Neural cell (in vitro differentiated cells): ENCODE results near the gene CDC45. TPM values are rescaled to one million over a fixed set of nuclear protein-coding genes. Genes with fewer than 3 reads are reported as not detected.

Source experiments
- H2AFZ ChIP-seq: fragments of 200-600, 300-800 bp; sonication (generic), shearing (Covaris generic); 2 replicates; pipeline ENCODE4 v1.6.0; 2014; ENCODE audit warnings: low read depth, mild to moderate bottlenecking, antibody characterized with exemption, low read length, moderate library complexity
- H3F3A ChIP-seq: fragments of 200-600 bp; shearing (Covaris generic); 2 replicates; pipeline ENCODE4 v1.6.1; 2016; ENCODE audit warnings: mild to moderate bottlenecking, moderate library complexity, mixed read lengths, antibody characterized with exemption, low read length; ENCODE audit not compliant: insufficient read depth, poor library complexity, severe bottlenecking
- H3K27ac ChIP-seq: fragments of 200-600, 300-800 bp; sonication (generic), shearing (Covaris generic); 2 replicates; pipeline ENCODE4 v1.5.1; 2014; ENCODE audit warnings: mild to moderate bottlenecking, low read length, moderate library complexity
- H3K27me3 ChIP-seq: fragments of 300-800, 200-600 bp; sonication (generic), shearing (Covaris generic); 2 replicates; pipeline ENCODE4 v1.6.0; 2014; ENCODE audit warnings: mild to moderate bottlenecking, low read depth, low read length, moderate library complexity; ENCODE audit not compliant: insufficient read depth
- H3K36me3 ChIP-seq: fragments of 300-800, 200-600 bp; sonication (generic), shearing (Covaris generic); 2 replicates; pipeline ENCODE4 v1.5.1; 2014; ENCODE audit warnings: mild to moderate bottlenecking, antibody characterized with exemption, low read length, moderate library complexity; ENCODE audit not compliant: insufficient read depth
- H3K4me2 ChIP-seq: fragments of 300-800, 200-600 bp; sonication (generic), shearing (Covaris generic); 2 replicates; pipeline ENCODE4 v1.6.0; 2014; ENCODE audit warnings: mild to moderate bottlenecking, low read length
- H3K4me3 ChIP-seq: fragments of 300-800, 200-600 bp; sonication (generic), shearing (Covaris generic); 2 replicates; pipeline ENCODE4 v1.5.1; 2014; ENCODE audit warnings: mild to moderate bottlenecking, low read length, moderate library complexity
- H3K79me2 ChIP-seq: fragments of 200-600 bp; shearing (Covaris generic); replicated peaks from 2 replicates; pipeline ENCODE4 v1.6.0; 2014; ENCODE audit warnings: mild to moderate bottlenecking, low read length, moderate library complexity; ENCODE audit not compliant: insufficient read depth
- H3K9ac ChIP-seq: fragments of 300-800, 200-600 bp; sonication (generic), shearing (Covaris generic); 2 replicates; pipeline ENCODE4 v1.6.1; 2016; ENCODE audit warnings: mild to moderate bottlenecking, low read length, mixed read lengths
- H3K9me2 ChIP-seq: fragments of 200-600 bp; shearing (Covaris generic); 2 replicates; pipeline ENCODE4 v1.6.1; 2016; ENCODE audit warnings: mild to moderate bottlenecking, low read length, mixed read lengths; ENCODE audit not compliant: insufficient read depth
- H3K9me3 ChIP-seq: fragments of 200-600, 300-800 bp; sonication (generic), shearing (Covaris generic); 2 replicates; pipeline ENCODE4 v1.6.1; 2016; ENCODE audit warnings: mild to moderate bottlenecking, mixed run types, low read length, moderate library complexity, mixed read lengths
- H4K20me1 ChIP-seq: fragments of 200-600 bp; shearing (Covaris generic); 2 replicates; pipeline ENCODE4 v1.6.1; 2016; ENCODE audit warnings: mild to moderate bottlenecking, mixed run types; ENCODE audit not compliant: insufficient read depth
- EP300 ChIP-seq: fragments of 450-650 bp; conservative IDR thresholded peaks from 2 replicates; pipeline ENCODE4 v1.6.1; 2014; ENCODE audit warnings: antibody characterized with exemption, mild to moderate bottlenecking, moderate library complexity; ENCODE audit not compliant: poor library complexity, severe bottlenecking
- EZH2 ChIP-seq: fragments of 200-600, 300-800 bp; shearing (Covaris generic), sonication (generic); IDR thresholded peaks from 2 replicates; pipeline ENCODE4 v1.6.1; 2014; ENCODE audit warnings: antibody characterized with exemption, low read length, borderline replicate concordance, mild to moderate bottlenecking; ENCODE audit not compliant: insufficient read depth, poor library complexity, severe bottlenecking
- MXI1 ChIP-seq: fragments of 450-650 bp; conservative IDR thresholded peaks from 2 replicates; pipeline ENCODE4 v1.6.1; 2014; ENCODE audit warnings: antibody characterized with exemption, mild to moderate bottlenecking; ENCODE audit not compliant: poor library complexity, severe bottlenecking
- POLR2AphosphoS5 ChIP-seq: IDR thresholded peaks from 2 replicates; pipeline ENCODE4 v1.6.1; 2012
- RAD21 ChIP-seq: fragments of 450-650 bp; conservative IDR thresholded peaks from 2 replicates; pipeline ENCODE4 v1.6.1; 2014; ENCODE audit warnings: antibody characterized with exemption, mild to moderate bottlenecking, moderate library complexity
- SMC3 ChIP-seq: fragments of 450-650 bp; conservative IDR thresholded peaks from 2 replicates; pipeline ENCODE4 v1.6.1; 2014; ENCODE audit warnings: antibody characterized with exemption, mild to moderate bottlenecking, moderate library complexity; ENCODE audit not compliant: poor library complexity
- TAF1 ChIP-seq: IDR thresholded peaks from 2 replicates; pipeline ENCODE4 v1.6.1; 2012; ENCODE audit warnings: low read depth
- polyA plus RNA-seq: library from polyadenylated mRNA; depleted of rRNA; stranded (reverse); fragments of >200 nt; gene quantifications from 2 replicates; pipeline ENCODE4 v1.2.3, GENCODE V29; 2014
- TF ChIP-seq, protein P1 (sequence below): fragments of 450-650 bp; IDR thresholded peaks from 2 replicates; pipeline ENCODE4 v1.5.1; 2014; ENCODE audit warnings: antibody characterized with exemption, mild to moderate bottlenecking, moderate library complexity; ENCODE audit not compliant: poor library complexity, severe bottlenecking
- TF ChIP-seq, protein P2 (sequence below): IDR thresholded peaks from 2 replicates; pipeline ENCODE4 v1.6.1; 2012; ENCODE audit warnings: borderline replicate concordance

CDC45 gene
- polyA plus RNA-seq, 1 donor from 2014 or later, result 3.2 TPM

DNA sequence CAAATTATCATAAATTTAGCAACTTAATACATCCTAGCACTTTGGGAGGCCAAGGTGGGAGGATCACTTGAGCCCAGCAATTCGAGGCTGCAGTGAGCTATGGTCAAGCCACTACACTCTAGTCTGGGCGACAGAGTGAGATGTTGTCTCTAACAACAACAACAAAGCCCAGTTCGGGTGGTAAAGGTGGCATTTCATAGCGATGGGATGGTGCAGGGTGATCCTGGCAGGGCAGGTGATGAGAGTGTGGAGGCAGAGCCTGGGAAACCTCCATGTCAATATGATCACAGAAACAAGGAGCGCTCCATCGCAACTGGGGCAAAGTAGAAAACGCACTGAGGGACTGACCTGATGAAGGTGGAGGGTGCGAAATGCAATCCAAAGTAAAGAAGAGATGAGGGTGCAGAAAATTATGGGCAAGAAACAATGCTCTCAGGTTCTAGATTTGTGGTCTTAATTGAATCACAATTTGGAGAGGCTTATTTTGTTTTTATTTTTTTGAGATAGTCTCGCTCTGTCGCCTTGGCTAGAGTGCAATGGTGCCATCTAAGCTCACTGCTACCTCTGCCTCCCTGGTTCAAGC is 77.3 kb downstream of the CDC45 start:
- no peaks in the 10 kb centered on the region for H3K9me2 ChIP-seq
- no peak overlapping the region for H2AFZ ChIP-seq
- H3K27me3 ChIP-seq, result no peaks in the 10 kb centered on the region
- H3F3A ChIP-seq, result no peaks in the 10 kb centered on the region
- H3K9ac ChIP-seq, result no peak overlapping the region
- H3K9me3 ChIP-seq, result no peaks in the 10 kb centered on the region
- no peak overlapping the region for H3K27ac ChIP-seq
- no peaks in the 10 kb centered on the region for H3K79me2 ChIP-seq
- TF ChIP-seq, protein P1, sequence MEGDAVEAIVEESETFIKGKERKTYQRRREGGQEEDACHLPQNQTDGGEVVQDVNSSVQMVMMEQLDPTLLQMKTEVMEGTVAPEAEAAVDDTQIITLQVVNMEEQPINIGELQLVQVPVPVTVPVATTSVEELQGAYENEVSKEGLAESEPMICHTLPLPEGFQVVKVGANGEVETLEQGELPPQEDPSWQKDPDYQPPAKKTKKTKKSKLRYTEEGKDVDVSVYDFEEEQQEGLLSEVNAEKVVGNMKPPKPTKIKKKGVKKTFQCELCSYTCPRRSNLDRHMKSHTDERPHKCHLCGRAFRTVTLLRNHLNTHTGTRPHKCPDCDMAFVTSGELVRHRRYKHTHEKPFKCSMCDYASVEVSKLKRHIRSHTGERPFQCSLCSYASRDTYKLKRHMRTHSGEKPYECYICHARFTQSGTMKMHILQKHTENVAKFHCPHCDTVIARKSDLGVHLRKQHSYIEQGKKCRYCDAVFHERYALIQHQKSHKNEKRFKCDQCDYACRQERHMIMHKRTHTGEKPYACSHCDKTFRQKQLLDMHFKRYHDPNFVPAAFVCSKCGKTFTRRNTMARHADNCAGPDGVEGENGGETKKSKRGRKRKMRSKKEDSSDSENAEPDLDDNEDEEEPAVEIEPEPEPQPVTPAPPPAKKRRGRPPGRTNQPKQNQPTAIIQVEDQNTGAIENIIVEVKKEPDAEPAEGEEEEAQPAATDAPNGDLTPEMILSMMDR, result no peak
- TF ChIP-seq RAD21 (no peak), EP300 (no peak), MXI1 (no peak), POLR2AphosphoS5 (no peak), EZH2 (no peak), TAF1 (no peak), SMC3 (no peak)
- TF ChIP-seq, protein P2, sequence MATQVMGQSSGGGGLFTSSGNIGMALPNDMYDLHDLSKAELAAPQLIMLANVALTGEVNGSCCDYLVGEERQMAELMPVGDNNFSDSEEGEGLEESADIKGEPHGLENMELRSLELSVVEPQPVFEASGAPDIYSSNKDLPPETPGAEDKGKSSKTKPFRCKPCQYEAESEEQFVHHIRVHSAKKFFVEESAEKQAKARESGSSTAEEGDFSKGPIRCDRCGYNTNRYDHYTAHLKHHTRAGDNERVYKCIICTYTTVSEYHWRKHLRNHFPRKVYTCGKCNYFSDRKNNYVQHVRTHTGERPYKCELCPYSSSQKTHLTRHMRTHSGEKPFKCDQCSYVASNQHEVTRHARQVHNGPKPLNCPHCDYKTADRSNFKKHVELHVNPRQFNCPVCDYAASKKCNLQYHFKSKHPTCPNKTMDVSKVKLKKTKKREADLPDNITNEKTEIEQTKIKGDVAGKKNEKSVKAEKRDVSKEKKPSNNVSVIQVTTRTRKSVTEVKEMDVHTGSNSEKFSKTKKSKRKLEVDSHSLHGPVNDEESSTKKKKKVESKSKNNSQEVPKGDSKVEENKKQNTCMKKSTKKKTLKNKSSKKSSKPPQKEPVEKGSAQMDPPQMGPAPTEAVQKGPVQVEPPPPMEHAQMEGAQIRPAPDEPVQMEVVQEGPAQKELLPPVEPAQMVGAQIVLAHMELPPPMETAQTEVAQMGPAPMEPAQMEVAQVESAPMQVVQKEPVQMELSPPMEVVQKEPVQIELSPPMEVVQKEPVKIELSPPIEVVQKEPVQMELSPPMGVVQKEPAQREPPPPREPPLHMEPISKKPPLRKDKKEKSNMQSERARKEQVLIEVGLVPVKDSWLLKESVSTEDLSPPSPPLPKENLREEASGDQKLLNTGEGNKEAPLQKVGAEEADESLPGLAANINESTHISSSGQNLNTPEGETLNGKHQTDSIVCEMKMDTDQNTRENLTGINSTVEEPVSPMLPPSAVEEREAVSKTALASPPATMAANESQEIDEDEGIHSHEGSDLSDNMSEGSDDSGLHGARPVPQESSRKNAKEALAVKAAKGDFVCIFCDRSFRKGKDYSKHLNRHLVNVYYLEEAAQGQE, result no peak
- no peaks in the 10 kb centered on the region for H3K36me3 ChIP-seq
- no peaks in the 10 kb centered on the region for H4K20me1 ChIP-seq
- H3K4me3 ChIP-seq, result no peak overlapping the region
- no peak overlapping the region for H3K4me2 ChIP-seq

DNA sequence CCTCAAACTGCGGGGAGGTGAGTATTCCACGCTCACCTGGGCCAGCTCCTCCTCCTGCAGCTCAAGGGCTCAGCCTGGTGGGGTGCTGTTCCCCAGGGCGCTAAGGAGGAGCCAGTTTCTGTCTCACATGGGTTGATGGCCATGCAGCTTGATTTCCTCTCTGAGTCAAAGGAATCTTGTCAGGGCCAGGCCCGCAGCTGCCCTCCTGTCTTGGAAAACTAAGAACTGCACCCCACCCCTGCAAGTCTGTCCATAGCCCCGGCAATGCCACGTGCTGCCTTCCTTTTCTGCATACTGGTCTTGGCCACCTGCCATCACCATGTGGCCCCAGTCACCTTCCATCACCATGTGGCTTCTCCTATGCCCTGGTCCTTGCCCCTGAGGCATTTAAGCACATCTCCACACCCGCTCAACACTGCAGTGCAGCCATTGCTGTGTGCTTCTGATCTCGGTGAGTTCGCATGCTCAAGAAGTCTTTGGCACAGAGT is 79.6 kb downstream of the CDC45 start:
- no peaks in the 10 kb centered on the region for H3K9me3 ChIP-seq
- H3K27me3 ChIP-seq, result no peaks in the 10 kb centered on the region
- no peaks in the 10 kb centered on the region for H3K79me2 ChIP-seq
- H4K20me1 ChIP-seq, result no peaks in the 10 kb centered on the region
- H3K27ac ChIP-seq, result no peak overlapping the region
- H3F3A ChIP-seq, result no peaks in the 10 kb centered on the region
- H3K9me2 ChIP-seq, result no peaks in the 10 kb centered on the region
- H3K4me3 ChIP-seq, result no peak overlapping the region
- TF ChIP-seq, protein P1, result no peak
- TF ChIP-seq TAF1 (no peak), EZH2 (no peak), SMC3 (no peak), EP300 (no peak), POLR2AphosphoS5 (no peak), RAD21 (no peak), MXI1 (no peak)
- TF ChIP-seq, protein P2, result no peak
- no peak overlapping the region for H2AFZ ChIP-seq
- no peaks in the 10 kb centered on the region for H3K36me3 ChIP-seq
- H3K9ac ChIP-seq, result no peak overlapping the region
- H3K4me2 ChIP-seq, result no peak overlapping the region
